ENCODE data around the gene IGFBP5. TPM values are rescaled to one million over a fixed set of nuclear protein-coding genes. Genes with fewer than 3 reads are reported as not detected.

IGFBP5 gene
- total and polyA plus RNA-seq, 2 donors (not counting 3 experiments of a cell fraction or from before 2014, with no cell fraction given), result 0.06 TPM; not detected in 1

GRCh38 chr2:216698293-216698692 lies 2.9 kb upstream of the IGFBP5 start:
- no peaks in the 10 kb centered on the region for H3K79me2 ChIP-seq (ENCODE audit: control insufficient read depth, insufficient read depth, low read length)
- BruUV-seq (replicated peaks), result no TSS peak
- no peaks in the 10 kb centered on the region for H3K9me3 ChIP-seq (replicated peaks; ENCODE audit: control insufficient read depth, insufficient read depth, low read length)
- no peaks in the 10 kb centered on the region for H3K9me1 ChIP-seq (replicated peaks; ENCODE audit: control insufficient read depth, extremely low read depth, insufficient read depth, low read length)
- no peak overlapping the region for H3K4me2 ChIP-seq (ENCODE audit: insufficient read depth, low read length)
- peaks cover 54 to 62% of the 10 kb centered on the region in 2 experiments for H3K27me3 ChIP-seq (ENCODE audit: control insufficient read depth in 2 of 2, insufficient read depth in 2 of 2, low read length in 2 of 2)
- FAIRE-seq (no peak), DNase-seq (ENCODE audit: low read depth, low spot score) (no peak)
- ChIA-PET POLR2A (no interaction called here), CTCF (interaction anchor here (0.7 to 3.8 kb wide), 15 partner anchors 9 to 1057 kb away, joined by 3 to 39 read pairs (median 4); no protein-coding TSS in a partner anchor)
- H3K27ac ChIP-seq (ENCODE audit: insufficient read depth, low read depth, low read length), result no peak overlapping the region
- dilution Hi-C loops (cut with MboI; ENCODE audit: extremely low pct_ligation_motif_present, low sequenced_read_pairs), result no loop called here
- H3K4me1 ChIP-seq (ENCODE audit: control insufficient read depth, extremely low read depth, insufficient read depth, low read length), result peaks cover 7% of the 10 kb centered on the region
- no peaks in the 10 kb centered on the region for H4K20me1 ChIP-seq (replicated peaks; ENCODE audit: control insufficient read depth, extremely low read depth, insufficient read depth, low read length)
- H2AFZ ChIP-seq (ENCODE audit: low read depth, low read length), result no peak overlapping the region
- intact Hi-C loops (cut with micrococcal nuclease), result loop anchor here (1.0 to 5.0 kb wide), 3 partner anchors 79 to 812 kb away; no protein-coding TSS in a partner anchor
- TF ChIP-seq EZH2 (IDR thresholded peaks at IDR 0.05; ENCODE audit: borderline replicate concordance, low read depth, low read length, severe bottlenecking), result no peak
- no peak for TF ChIP-seq CTCF (IDR thresholded peaks at IDR 0.05; ENCODE audit: extremely low read depth in 1 of 2, insufficient read depth in 1 of 2, low read depth in 1 of 2, low read length in 2 of 2)
- TF ChIP-seq MAX (IDR thresholded peaks at IDR 0.05; ENCODE audit: insufficient read depth, insufficient read length), result no peak
- TF ChIP-seq FOS (IDR thresholded peaks at IDR 0.05; ENCODE audit: borderline replicate concordance, insufficient read depth, low read length), result no peak
- TF ChIP-seq JUN (IDR thresholded peaks at IDR 0.05; ENCODE audit: borderline replicate concordance, insufficient read depth, insufficient read length, low read depth), result no peak
- TF ChIP-seq GATA2 (IDR thresholded peaks at IDR 0.05; ENCODE audit: insufficient read depth, insufficient read length, low read depth, low read length), result no peak
- TF ChIP-seq POLR2AphosphoS5 (IDR thresholded peaks at IDR 0.05; ENCODE audit: insufficient read depth, low read depth, low read length), result no peak
- no peak for TF ChIP-seq POLR2A (IDR thresholded peaks at IDR 0.05; ENCODE audit: low read depth, low read length)
- no peak for TF ChIP-seq MYC (IDR thresholded peaks at IDR 0.05; ENCODE audit: low read depth, low read length)
- no peak overlapping the region for H3K4me3 ChIP-seq (replicated peaks in 1 of 3; ENCODE audit: insufficient read depth in 1 of 3, low read depth in 1 of 3, low read length in 3 of 3)
- H3K9ac ChIP-seq (replicated peaks; ENCODE audit: extremely low read depth, insufficient read depth, low read length), result no peak overlapping the region
- H3K36me3 ChIP-seq (ENCODE audit: control insufficient read depth in 2 of 2, extremely low read depth in 1 of 2, insufficient read depth in 2 of 2, low read length in 2 of 2), result no peaks in the 10 kb centered on the region
